Measurements from ENCODE around the gene FGGY. TPM values are rescaled to one million over a fixed set of nuclear protein-coding genes. Genes with fewer than 3 reads are reported as not detected.

Gene FGGY
- total RNA-seq, 1 experiment from 2014 or later: 14.6 TPM

DNA sequence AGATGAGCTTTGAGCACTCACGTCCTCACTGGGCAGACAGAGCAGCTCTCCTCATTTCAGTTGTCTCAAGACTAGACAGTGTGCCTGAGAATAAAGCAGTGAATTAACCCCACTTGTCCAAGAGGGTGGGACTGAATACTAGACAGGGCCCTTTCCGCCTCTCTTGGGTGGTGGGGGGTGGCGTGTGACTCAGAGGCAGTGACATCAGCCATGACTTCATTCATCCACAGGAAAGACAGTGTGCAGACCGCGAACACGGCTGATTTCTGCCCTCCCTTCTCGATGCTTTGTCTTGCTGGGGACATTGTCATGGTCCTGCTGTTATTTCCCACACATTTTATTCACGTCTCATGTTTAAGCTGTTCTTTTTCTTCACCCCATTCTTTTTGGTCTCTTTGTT is 64.9 kb downstream of the FGGY start:
- H4K91ac ChIP-seq (ENCODE audit: insufficient read length, low read depth, low read length): no peak overlapping the region
- Mint-ChIP-seq H3K36me3 (ENCODE audit: insufficient read depth in 1 of 3, low read depth in 3 of 3) (no peaks in the 10 kb centered on the region), H3K9me3 (no peaks in the 10 kb centered on the region), H3K4me3 (no peak overlapping the region), H3K27me3 (ENCODE audit: low read depth) (no peaks in the 10 kb centered on the region; the same call in 1 of the 2 replicates), H3K4me1 (peaks cover 5% of the 10 kb centered on the region in 2 experiments; a peak in 2 of 4 replicates), H3K27ac (no peak overlapping the region)
- no peaks in the 10 kb centered on the region for H4K20me1 ChIP-seq (ENCODE audit: control insufficient read depth, insufficient read depth, insufficient read length)
- H2AK5ac ChIP-seq (ENCODE audit: insufficient read length, low read length): no peak overlapping the region
- no peaks in the 10 kb centered on the region for H3K79me2 ChIP-seq (ENCODE audit: insufficient read depth, low read length)
- H3K4me1 ChIP-seq (ENCODE audit: insufficient read depth, low read length): no peaks in the 10 kb centered on the region
- H3K9me3 ChIP-seq (ENCODE audit: control insufficient read depth, low read depth, low read length): no peaks in the 10 kb centered on the region
- no peak overlapping the region for H2AFZ ChIP-seq (ENCODE audit: low read length)
- H2BK5ac ChIP-seq (ENCODE audit: insufficient read length, low read length): no peak overlapping the region
- DNase-seq: no peak
- H3K27me3 ChIP-seq (ENCODE audit: insufficient read depth, low read length): no peaks in the 10 kb centered on the region
- H4K8ac ChIP-seq (replicated peaks; ENCODE audit: insufficient read length, low read depth, low read length): no peak overlapping the region
- H2BK12ac ChIP-seq (ENCODE audit: insufficient read length, low read depth, low read length): no peak overlapping the region
- H3K23ac ChIP-seq (ENCODE audit: insufficient read length, low read depth, low read length): no peak overlapping the region
- H4K5ac ChIP-seq (ENCODE audit: insufficient read length, low read depth, low read length): no peak overlapping the region
- H2BK20ac ChIP-seq (ENCODE audit: low read depth, low read length, poor library complexity, severe bottlenecking): no peak overlapping the region
- no peak overlapping the region for H3K4me2 ChIP-seq (ENCODE audit: insufficient read depth, insufficient read length, low read length)
- no peak overlapping the region for H3K56ac ChIP-seq (ENCODE audit: insufficient read length, low read depth, low read length)
- no peak overlapping the region for H3T11ph ChIP-seq (ENCODE audit: low read length)
- H3K9ac ChIP-seq (ENCODE audit: extremely low read depth, insufficient read length, low read length): no peak overlapping the region
- no peak overlapping the region for H3K14ac ChIP-seq (ENCODE audit: insufficient read depth, low read length)
- H2BK15ac ChIP-seq (ENCODE audit: low read depth, low read length): no peak overlapping the region
- no peak for TF ChIP-seq CTCF (conservative IDR thresholded peaks at IDR 0.05)
- no peaks in the 10 kb centered on the region for H3K23me2 ChIP-seq (ENCODE audit: insufficient read length, low read depth, low read length, poor library complexity, severe bottlenecking)
- H3K4ac ChIP-seq (ENCODE audit: low read depth, low read length): no peak overlapping the region
- no peak overlapping the region for H2BK120ac ChIP-seq (ENCODE audit: low read depth, low read length, poor library complexity, severe bottlenecking)
- WGBS (ENCODE audit: extremely low coverage, insufficient read length, low lambda C conversion rate): no CpG with 5 or more reads among the region's 8 CpGs
- H3K18ac ChIP-seq (ENCODE audit: insufficient read length, low read depth, low read length): no peak overlapping the region
- H3K79me1 ChIP-seq (ENCODE audit: insufficient read depth, low read depth, low read length, poor library complexity, severe bottlenecking): no peaks in the 10 kb centered on the region
- H3K27ac ChIP-seq (ENCODE audit: insufficient read length, low read depth, low read length): no peak overlapping the region
